ACHN (cell line): ENCODE data around the gene PLXNA4.

ENCODE experiments used
- DNase-seq: peaks from one replicate; pipeline ENCODE4 v3.0.0-alpha.2; 2015
- in situ Hi-C: cut with HindIII; loops from 2 replicates; pipeline ENCODE4 v1.10.0; 2017; ENCODE audit warnings: low sequenced_read_pairs, low pct_ligation_motif_present, low pct_unique_long_range_greater_than_20kb

PLXNA4 gene

DNA sequence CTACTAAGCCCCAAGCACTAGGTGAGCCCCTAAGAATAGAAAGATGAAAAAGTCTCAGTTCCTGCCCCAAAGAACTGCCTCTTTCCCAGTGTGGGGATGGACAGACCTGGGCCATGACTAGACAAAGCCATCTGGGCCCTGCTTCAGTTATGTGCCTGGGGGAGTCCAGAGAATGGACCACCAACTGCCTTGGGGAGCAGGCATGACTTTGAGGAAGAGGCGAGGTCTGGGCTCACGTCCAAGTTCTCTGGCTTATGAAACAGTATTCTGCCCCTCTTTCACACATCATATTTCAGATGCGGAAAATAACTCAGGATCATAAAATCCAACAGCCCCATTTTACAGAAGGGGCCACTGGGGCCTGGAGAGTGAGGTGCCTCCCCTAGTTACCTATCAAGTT is 80.3 kb downstream of the PLXNA4 start:
- in situ Hi-C loops = no loop called here
- DNase-seq = no peak

DNA sequence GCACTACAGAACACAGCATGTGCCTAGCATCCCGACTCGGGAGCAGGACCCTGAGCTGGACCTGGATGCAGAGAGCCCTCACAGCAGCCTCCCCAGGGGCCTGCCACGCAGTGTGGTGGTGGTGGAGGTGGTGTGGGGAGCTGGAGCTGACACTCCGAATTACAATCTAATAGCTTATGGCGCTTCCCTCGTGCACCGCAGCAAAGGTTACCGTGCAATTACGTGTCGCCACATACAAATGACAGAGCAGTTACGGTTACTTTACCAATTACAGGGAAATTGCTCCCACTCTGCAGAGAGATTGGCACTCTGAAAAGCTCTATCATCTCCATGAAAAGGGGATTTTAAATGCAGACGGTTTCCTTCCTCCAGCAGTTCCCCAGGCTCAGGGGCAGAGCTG is 81.8 kb downstream of the PLXNA4 start:
- in situ Hi-C loops = no loop called here
- DNase-seq = no peak

- in situ Hi-C loops = no loop called here
- no peak for DNase-seq
These were observed 83.3 kb downstream of the PLXNA4 start for GRCh38 chr7:132492823-132493445.

DNA sequence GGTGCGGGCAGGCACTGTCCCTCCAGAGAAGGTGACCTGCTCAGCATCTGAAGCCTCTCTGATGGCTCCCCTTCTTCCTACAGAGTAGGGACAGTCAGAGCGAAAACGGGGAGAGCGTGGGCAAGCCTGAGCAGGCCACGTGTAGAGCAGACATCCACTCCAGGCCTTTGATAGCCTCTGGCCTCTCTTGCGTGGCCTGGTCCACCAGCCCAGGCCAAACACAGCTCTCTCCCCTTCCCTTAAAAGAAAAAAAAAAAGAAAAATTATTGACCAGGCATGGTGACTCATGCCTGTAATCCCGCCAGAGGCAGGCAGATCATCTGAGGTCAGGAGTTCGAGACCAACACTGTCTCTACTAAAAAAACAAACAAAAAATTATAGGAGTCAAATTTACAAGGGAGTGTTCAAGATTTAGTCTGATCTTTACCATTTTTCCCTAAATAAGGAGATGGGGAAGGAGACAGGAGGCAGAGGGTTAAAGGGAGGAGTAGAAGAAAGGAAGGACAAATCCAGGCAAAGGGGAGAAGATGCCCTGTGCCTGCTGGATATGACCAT is 84.8 kb downstream of the PLXNA4 start:
- no peak for DNase-seq
- in situ Hi-C loops = no loop called here

GRCh38 chr7:132490474-132490873 is 85.8 kb downstream of the PLXNA4 start:
- no peak for DNase-seq
- in situ Hi-C loops = no loop called here

DNA sequence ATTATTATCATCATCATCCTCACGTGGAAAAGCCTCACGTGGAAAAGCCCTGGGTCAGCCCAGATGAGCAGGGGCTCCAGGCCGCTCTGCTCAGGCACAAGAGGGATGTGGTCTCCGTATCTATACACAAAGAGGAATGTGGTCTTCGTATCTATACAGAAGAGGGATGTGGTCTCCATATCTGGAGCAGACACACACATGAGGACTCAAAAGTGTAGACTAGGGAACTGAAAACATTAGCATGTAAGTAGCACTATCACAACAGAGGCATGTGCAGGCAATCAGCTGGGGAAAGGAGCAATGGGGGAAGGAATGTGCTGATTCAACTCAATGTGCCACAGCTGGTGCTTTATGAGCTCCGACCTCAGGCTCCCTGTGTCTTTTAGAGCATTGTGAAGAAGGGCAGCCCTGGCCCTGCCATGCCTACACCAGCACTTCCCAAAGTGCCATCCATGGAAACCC is 86.5 kb downstream of the PLXNA4 start:
- in situ Hi-C loops = no loop called here
- no peak for DNase-seq

- in situ Hi-C loops = no loop called here
- DNase-seq = no peak
These were observed 87.5 kb downstream of the PLXNA4 start for GRCh38 chr7:132488634-132489302.

DNA sequence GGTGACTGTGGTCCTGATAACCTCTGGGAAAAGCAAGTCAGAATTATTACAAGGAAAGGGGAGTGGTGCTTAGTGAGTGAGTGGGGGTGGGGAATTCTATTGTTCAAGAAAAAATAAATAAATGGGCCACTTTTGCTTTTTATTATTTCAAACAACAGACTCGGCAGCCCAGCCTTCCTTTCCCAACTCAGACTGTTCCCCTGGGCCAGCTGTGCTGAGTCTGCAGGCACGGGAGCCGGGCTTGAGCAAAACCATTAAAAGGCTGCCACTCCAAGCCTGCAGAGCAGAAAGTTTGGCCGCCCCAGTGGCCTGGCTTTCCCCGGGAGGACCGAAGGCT is 90.0 kb downstream of the PLXNA4 start:
- DNase-seq = no peak
- in situ Hi-C loops = no loop called here

DNA sequence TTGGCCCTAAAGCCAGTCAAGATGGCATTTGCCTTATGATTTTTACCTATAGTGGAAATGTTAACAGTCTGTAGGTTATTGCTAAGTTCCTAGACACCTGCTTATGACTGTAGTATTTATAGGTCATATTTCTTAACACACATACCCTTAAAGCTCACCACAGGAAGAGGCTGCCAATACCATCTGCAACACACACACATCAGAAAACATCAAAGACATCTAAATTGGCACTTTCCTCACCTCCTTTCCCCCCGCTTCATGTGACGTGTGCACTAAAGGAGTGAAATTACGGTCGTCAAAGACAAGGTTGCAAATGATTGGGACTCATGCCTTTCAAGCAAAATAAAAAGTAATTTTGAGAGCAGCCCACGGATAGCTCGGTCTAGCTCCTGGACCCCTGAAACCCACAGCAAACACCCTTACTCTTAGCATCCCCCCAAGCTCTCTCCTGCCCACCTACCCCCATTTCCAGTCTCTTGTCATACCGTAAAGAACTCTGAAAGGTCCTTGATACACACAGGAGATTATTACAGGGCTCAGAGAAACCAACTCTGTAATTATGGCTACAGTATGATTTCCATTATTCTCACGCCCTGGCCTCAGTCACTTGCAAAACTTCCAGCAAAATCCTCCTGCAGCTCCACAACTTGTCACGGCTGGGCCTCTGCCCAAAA is 90.5 kb downstream of the PLXNA4 start:
- in situ Hi-C loops = no loop called here
- no peak for DNase-seq

- in situ Hi-C loops = no loop called here
- DNase-seq = no peak
These were observed 91.1 kb downstream of the PLXNA4 start for GRCh38 chr7:132485136-132485535.

GRCh38 chr7:132482866-132483265 is 93.4 kb downstream of the PLXNA4 start:
- no peak for DNase-seq
- in situ Hi-C loops = no loop called here

GRCh38 chr7:132480534-132480933 is 95.7 kb downstream of the PLXNA4 start:
- in situ Hi-C loops = no loop called here

DNA sequence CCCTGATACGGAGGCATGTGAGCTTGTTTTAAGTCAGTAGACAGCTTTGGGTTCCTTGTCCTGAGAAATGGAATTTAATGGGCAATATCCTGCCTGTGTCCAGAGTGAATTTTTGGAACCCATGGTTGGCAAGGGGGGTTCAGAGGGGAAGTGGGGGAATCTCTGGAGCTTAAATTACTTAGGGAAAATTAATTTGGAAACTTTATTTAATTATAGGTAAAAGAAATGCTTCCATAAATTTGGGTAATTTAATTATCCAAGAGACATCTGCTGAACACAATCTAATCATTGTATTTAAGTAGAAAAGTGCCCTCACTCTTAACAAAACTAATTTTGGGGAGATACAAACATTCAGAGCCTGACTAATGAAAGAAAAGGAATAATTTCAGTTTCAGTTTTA is 99.7 kb downstream of the PLXNA4 start:
- no peak for DNase-seq
- in situ Hi-C loops = no loop called here

More at GRCh38 chr7:132480534-132480933, 95.7 kb downstream of the PLXNA4 start:
- DNase-seq = no peak

GRCh38 chr7:132475669-132476116 is 100.6 kb downstream of the PLXNA4 start:
- in situ Hi-C loops = no loop called here
- no peak for DNase-seq

DNA sequence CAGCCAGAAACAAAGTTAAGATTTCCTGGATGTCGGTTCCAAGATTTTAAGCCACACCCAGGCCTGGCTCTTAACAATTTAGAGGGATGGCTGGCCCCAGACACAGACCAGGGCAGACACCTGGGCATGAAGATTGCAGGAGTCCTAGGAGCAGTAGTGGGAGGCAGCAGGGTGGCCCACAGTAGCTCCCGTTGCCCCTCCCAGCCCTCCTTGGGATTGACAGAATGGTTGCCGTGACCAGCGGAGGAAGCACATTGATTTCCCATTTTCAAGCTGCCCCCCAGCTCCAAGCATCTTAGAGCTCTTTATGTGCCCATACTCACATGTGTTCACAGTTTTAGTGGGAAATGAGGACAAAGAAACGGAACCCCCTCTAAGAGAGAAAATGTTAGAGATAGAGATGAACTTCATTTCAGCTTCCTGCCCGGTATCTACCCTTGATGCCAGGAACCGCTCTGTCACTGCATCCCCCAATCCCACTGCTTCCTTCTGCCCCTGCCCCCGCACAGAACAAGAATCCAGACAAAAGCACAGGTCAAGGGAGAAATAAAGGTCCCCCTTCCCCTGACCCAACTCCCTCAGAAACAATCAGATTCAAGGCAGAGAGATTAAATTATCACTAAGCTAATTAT is 101.1 kb downstream of the PLXNA4 start:
- DNase-seq = no peak
- in situ Hi-C loops = no loop called here

DNA sequence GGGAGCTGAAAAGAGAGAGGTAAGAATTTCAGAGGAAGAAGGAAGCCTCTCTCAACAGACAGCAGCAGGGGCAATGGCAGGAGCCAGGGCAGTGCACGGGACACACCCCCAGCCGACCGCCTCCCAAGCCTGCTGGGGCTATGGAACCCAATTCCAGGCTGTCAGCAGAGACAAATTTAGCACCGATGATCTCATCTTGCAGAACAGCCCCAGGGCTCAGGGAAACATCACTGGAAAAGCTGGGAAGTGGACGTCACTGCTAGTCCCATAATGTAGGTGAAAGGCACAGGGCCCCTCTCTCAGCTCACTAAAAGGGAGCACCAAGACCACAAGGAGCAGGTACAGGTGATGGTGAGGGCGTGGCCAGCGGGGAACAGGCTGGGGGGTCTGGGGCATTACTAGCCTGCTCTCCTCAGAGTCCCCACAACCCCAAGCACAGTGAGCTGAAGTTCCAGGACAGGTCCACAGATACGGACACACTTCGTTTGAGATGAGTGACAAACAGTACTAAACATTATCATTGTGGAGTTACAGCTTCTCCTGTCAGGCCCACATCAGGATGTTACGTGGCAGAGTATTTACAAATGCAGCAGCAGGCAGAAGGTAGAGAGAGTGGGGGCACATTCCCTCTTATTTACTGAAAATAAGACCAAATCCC is 103.7 kb downstream of the PLXNA4 start:
- in situ Hi-C loops = no loop called here
- DNase-seq = no peak

DNA sequence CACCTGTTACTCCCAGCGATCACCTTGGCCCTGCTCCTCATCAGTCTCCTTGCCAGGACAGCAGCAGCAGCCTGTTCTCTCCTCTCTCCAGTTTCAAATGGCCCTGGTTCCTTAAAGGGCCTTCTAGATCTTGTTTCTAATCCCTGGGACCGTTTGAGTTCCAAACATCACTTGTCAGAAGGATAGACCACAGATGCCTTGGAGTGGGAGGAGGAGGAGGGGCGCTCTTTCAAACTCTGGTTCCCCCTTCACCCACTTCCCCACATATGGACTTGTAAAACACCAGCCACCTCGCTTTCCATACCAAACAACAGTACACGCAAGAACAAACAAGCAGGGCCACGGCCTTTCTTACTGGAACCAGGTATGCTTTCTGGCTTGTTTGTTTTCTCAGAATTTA is 104.8 kb downstream of the PLXNA4 start:
- DNase-seq = no peak

DNA sequence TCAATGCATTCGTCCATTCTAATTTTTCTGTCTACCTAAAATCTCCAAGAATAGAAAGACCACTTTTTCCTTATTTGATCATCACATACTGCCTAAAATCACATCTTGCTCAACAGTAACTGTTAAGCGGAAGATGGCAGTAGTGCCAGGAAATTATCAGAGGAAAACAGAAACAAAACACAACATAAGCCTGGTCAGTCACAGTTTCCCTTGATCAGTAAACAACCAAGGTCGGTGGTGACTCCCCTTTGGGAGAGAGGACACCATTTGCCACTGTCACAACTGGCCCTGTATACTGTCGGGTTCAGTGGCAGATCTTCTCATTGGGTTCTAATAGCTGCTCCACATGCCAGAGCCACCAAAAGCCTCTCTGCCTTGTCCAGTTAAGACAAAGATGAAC is 106.6 kb downstream of the PLXNA4 start:
- in situ Hi-C loops = no loop called here
- no peak for DNase-seq

More for the DNA sequence above, 104.8 kb downstream of the PLXNA4 start:
- in situ Hi-C loops = no loop called here

- no peak for DNase-seq
- in situ Hi-C loops = no loop called here
These were observed 107.0 kb downstream of the PLXNA4 start for GRCh38 chr7:132469264-132469663.
